ENCODE data around the gene TSTD2.

- TF ChIP-seq POLR2A (IDR thresholded peaks at IDR 0.05), result no peak
- TF ChIP-seq CTCF (IDR thresholded peaks at IDR 0.05 in 4 of 5, conservative IDR thresholded peaks at IDR 0.05 in 1 of 5), result no peak
These were observed 64.5 kb downstream of the TSTD2 start for GRCh38 chr9:97568461-97569275.
